B cell (primary cell): ENCODE data around the gene SCGB1D1. TPM values are rescaled to one million over a fixed set of nuclear protein-coding genes. Genes with fewer than 3 reads are reported as not detected.

Source experiments
- ATAC-seq: fragments of 200-7000 bp; cut with Tn5 transposase; one replicate; pipeline ENCODE4 v1.10.0; 2021; ENCODE audit warnings: low read depth, mild to moderate bottlenecking, moderate number of reproducible peaks, moderate library complexity
- CTCF ChIA-PET: fragments of 350-600 bp; sonication (Branson Sonifier 250); formaldehyde crosslinking; loops from one replicate; lab custom pipeline; 2021; ENCODE audit warnings: antibody characterized with exemption, inconsistent platforms; lab: Charles Lee
- POLR2A ChIA-PET: fragments of 350-600 bp; sonication (Branson Sonifier 250); formaldehyde crosslinking; loops from one replicate; lab custom pipeline; 2021; ENCODE audit warnings: antibody characterized with exemption; lab: Charles Lee
- DNase-seq: peaks from one replicate; pipeline ENCODE4 v3.0.0; 2013
- H2AFZ ChIP-seq: 2 replicates; pipeline ENCODE4 v1.6.1; 2012; ENCODE audit warnings: mild to moderate bottlenecking, low read depth, low read length; ENCODE audit not compliant: insufficient read depth, poor library complexity, severe bottlenecking
- H3K27ac ChIP-seq, 2 donors: 1 replicate in 1 of 2; 2 replicates in 1 of 2; pipeline ENCODE4 v1.5.1; 2012 to 2013; ENCODE audit warnings: low read length in 2 of 2, mild to moderate bottlenecking in 2 of 2, moderate library complexity in 1 of 2
- H3K27me3 ChIP-seq, 4 experiments: fragments of 200-600 bp in 1 of 4; sonication (generic) in 1 of 4; replicated peaks in 1 of 4; 1 replicate in 2 of 4; 2 replicates in 2 of 4; pipeline versions ENCODE4 v1.6.1 to v1.7.0; 2013 to 2016; ENCODE audit warnings: low read length in 3 of 4, mild to moderate bottlenecking in 2 of 4, mixed read lengths in 1 of 4, moderate library complexity in 1 of 4; ENCODE audit not compliant: insufficient read depth in 4 of 4, control insufficient read depth in 3 of 4; ENCODE audit errors: control extremely low read depth in 1 of 4
- H3K36me3 ChIP-seq, 2 experiments: replicated peaks in 1 of 2; 1 replicate in 1 of 2; 2 replicates in 1 of 2; pipeline versions ENCODE4 v1.6.1 to v1.7.1; 2013; ENCODE audit warnings: low read length in 1 of 2; ENCODE audit not compliant: insufficient read depth in 2 of 2, control insufficient read depth in 1 of 2; ENCODE audit errors: control extremely low read depth in 1 of 2, extremely low read depth in 1 of 2
- H3K4me1 ChIP-seq, 2 donors: fragments of 200-600 bp in 1 of 2; sonication (generic) in 1 of 2; 1 replicate in 1 of 2; 2 replicates in 1 of 2; pipeline versions ENCODE4 v1.5.1 to v1.6.1; 2013 to 2017; ENCODE audit warnings: low read length in 2 of 2; ENCODE audit not compliant: control insufficient read depth in 2 of 2, insufficient read depth in 2 of 2
- H3K4me2 ChIP-seq: replicated peaks from 2 replicates; pipeline ENCODE3; 2012; ENCODE audit warnings: mild to moderate bottlenecking, low read depth, low read length; ENCODE audit not compliant: poor library complexity, severe bottlenecking
- H3K4me3 ChIP-seq, 5 experiments: fragments of 200-600 bp in 1 of 5; sonication (generic) in 1 of 5; 1 replicate in 3 of 5; 2 replicates in 2 of 5; pipeline versions ENCODE4 v1.5.1 to v1.7.0; 2011 to 2016; ENCODE audit warnings: low read length in 4 of 5, mild to moderate bottlenecking in 4 of 5, low read depth in 2 of 5, control low read depth in 1 of 5, moderate library complexity in 1 of 5; ENCODE audit not compliant: insufficient read depth in 1 of 5; ENCODE audit errors: control extremely low read depth in 1 of 5, extremely low read depth in 1 of 5
- H3K79me2 ChIP-seq: fragments of 200-600 bp; sonication (generic); one replicate; pipeline ENCODE4 v1.6.0; 2016; ENCODE audit warnings: low read length; ENCODE audit not compliant: control insufficient read depth, insufficient read depth
- H3K9ac ChIP-seq: fragments of 200-600 bp; sonication (generic); 2 replicates; pipeline ENCODE4 v1.6.1; 2017; ENCODE audit warnings: mild to moderate bottlenecking, low read length, moderate library complexity
- H3K9me3 ChIP-seq, 3 donors: one replicate each; pipeline versions ENCODE4 v1.6.1 to v1.7.1; 2013; ENCODE audit warnings: low read length in 2 of 3; ENCODE audit not compliant: control insufficient read depth in 2 of 3, insufficient read depth in 1 of 3; ENCODE audit errors: control extremely low read depth in 1 of 3
- H4K20me1 ChIP-seq: 2 replicates; pipeline ENCODE4 v1.6.0; 2012; ENCODE audit warnings: mild to moderate bottlenecking, low read length; ENCODE audit not compliant: insufficient read depth, control insufficient read depth, poor library complexity, severe bottlenecking
- H3K27ac Mint-ChIP-seq: one replicate; pipeline ENCODE4 v1.8.0; 2021; ENCODE audit warnings: mixed read lengths
- H3K27me3 Mint-ChIP-seq: one replicate; pipeline ENCODE4 v1.8.0; 2021; ENCODE audit warnings: mixed read lengths
- H3K4me1 Mint-ChIP-seq: one replicate; pipeline ENCODE4 v1.8.0; 2021; ENCODE audit warnings: mixed read lengths
- H3K4me3 Mint-ChIP-seq: one replicate; pipeline ENCODE4 v1.8.0; 2021; ENCODE audit warnings: mixed read lengths
- H3K9me3 Mint-ChIP-seq: one replicate; pipeline ENCODE4 v1.8.0; 2022; ENCODE audit warnings: mixed read lengths; ENCODE audit not compliant: insufficient read depth
- EZH2 ChIP-seq: IDR thresholded peaks from 2 replicates; pipeline ENCODE4 v1.6.1; 2012; ENCODE audit warnings: borderline replicate concordance, low read depth, mild to moderate bottlenecking, moderate library complexity, low read length; ENCODE audit not compliant: insufficient read depth, poor library complexity, severe bottlenecking
- WGBS: methylation state at CpG from one replicate; pipeline ENCODE4 v1.1.5; 2013; ENCODE audit warnings: missing lambda C conversion rate; ENCODE audit not compliant: insufficient coverage; 5-methylcytosine and 5-hydroxymethylcytosine counted together
- intact Hi-C: fragments of 100-400 bp; cut with micrococcal nuclease; formaldehyde crosslinking; loops from one replicate; pipeline ENCODE4 v1.10.0; 2022
- polyA plus RNA-seq: library from polyadenylated mRNA; depleted of rRNA; stranded (reverse); fragments of >200 nt; gene quantifications from 2 replicates; pipeline ENCODE4 v1.2.3, GENCODE V29; 2012
- total RNA-seq, 2 donors: library from RNA; stranded (reverse); fragments of 120-200 nt in 1 of 2; gene quantifications; 1 replicate in 1 of 2; 2 replicates in 1 of 2; pipeline versions ENCODE4 v1.2.3 to v1.2.4, GENCODE V29; 2013 to 2022
- TF ChIP-seq, protein P1 (sequence below): fragments of 200-600 bp; IDR thresholded peaks from one replicate; pipeline ENCODE4 v1.8.0; 2022; ENCODE audit warnings: antibody characterized with exemption, mild to moderate bottlenecking

SCGB1D1 gene
- total and polyA plus RNA-seq, 2 donors (not counting 1 experiment from before 2014, with no cell fraction given) = not detected

DNA sequence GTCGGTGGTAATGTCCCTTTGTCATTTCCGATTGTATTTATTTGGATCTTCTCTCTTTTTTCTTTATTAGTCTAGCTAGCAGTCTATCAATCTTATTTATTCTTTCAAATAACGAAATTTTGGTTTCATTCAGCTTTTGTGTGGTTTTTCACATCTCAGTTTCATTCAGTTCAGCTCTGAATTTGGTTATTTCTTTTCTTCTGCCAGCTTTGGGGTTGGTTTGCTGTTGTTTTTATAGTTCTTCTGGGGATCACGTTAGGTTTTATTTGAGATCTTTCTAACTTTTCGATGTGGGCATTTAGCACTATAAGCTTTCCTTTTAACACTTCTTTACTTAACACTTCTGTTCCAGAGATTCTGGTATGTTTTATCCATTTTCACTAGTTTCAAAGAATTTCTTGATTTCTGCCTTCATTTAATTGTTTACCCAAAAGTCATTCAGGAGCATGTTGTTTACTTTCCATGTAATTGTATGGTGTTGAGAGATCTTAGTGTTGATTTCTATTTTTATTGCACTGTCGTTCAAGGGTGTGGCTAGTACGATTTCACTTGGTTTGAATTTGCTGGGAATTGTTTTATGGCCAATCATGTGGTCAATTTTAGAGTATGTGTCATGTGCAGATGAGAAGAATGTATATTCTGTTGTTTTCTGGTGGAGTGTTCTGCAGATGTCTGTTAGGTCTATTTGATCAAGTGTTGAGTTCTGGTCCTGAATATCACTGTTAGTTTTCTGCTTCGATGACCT, 7.7 kb upstream of the SCGB1D1 start:
- Mint-ChIP-seq H3K27ac (no peak overlapping the region), H3K4me1 (no peaks in the 10 kb centered on the region), H3K27me3 (peaks cover 41% of the 10 kb centered on the region), H3K4me3 (no peak overlapping the region), H3K9me3 (no peaks in the 10 kb centered on the region)
- H2AFZ ChIP-seq = no peak overlapping the region
- ATAC-seq (no peak), DNase-seq (no peak)
- ChIA-PET CTCF (interaction anchor here (0.6 kb wide), 1 partner anchor 11 kb away, joined by 3 read pairs; no protein-coding TSS in a partner anchor), POLR2A (no interaction called here)
- intact Hi-C loops = no loop called here
- H3K79me2 ChIP-seq = no peaks in the 10 kb centered on the region
- H3K27me3 ChIP-seq = peaks cover 0 to 6% (median 3%) of the 10 kb centered on the region in 4 experiments
- no peak overlapping the region for H3K9ac ChIP-seq
- H3K4me2 ChIP-seq = no peak overlapping the region
- no peak for TF ChIP-seq EZH2
- TF ChIP-seq, protein P1, sequence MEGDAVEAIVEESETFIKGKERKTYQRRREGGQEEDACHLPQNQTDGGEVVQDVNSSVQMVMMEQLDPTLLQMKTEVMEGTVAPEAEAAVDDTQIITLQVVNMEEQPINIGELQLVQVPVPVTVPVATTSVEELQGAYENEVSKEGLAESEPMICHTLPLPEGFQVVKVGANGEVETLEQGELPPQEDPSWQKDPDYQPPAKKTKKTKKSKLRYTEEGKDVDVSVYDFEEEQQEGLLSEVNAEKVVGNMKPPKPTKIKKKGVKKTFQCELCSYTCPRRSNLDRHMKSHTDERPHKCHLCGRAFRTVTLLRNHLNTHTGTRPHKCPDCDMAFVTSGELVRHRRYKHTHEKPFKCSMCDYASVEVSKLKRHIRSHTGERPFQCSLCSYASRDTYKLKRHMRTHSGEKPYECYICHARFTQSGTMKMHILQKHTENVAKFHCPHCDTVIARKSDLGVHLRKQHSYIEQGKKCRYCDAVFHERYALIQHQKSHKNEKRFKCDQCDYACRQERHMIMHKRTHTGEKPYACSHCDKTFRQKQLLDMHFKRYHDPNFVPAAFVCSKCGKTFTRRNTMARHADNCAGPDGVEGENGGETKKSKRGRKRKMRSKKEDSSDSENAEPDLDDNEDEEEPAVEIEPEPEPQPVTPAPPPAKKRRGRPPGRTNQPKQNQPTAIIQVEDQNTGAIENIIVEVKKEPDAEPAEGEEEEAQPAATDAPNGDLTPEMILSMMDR = no peak
- H3K4me3 ChIP-seq = no peak overlapping the region
- no peaks in the 10 kb centered on the region for H3K36me3 ChIP-seq
- no peaks in the 10 kb centered on the region for H4K20me1 ChIP-seq
- peaks cover 0 to 4% (median 1%) of the 10 kb centered on the region in 3 donors for H3K9me3 ChIP-seq
- H3K4me1 ChIP-seq = no peaks in the 10 kb centered on the region
- WGBS = 55% methylated on average over 3 of the region's 8 CpGs
- no peak overlapping the region for H3K27ac ChIP-seq

DNA sequence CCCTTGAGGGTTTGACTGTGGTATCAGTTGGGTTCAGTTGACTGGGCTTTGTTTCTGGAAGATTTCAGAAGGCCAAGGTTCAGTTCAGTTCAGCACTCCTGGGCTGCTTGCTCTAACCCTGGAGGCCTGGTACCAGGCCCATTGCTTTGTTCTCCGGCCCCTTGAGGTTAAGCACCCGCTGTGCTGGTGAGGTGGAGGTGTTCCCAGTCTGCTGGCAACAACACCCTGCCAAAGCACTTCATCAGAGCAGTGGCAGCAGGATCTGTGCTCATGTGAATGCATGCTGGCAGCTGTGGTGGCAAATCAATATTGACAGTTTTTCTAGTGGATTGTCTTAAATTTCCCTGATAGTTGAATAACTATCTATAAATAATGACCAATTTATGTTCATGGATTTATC, 3.8 kb upstream of the SCGB1D1 start:
- intact Hi-C loops = no loop called here
- no peak overlapping the region for H3K27ac Mint-ChIP-seq
- POLR2A ChIA-PET = no interaction called here
- ATAC-seq (no peak), DNase-seq (no peak)
- H3K4me3 ChIP-seq = no peak overlapping the region
- no peaks in the 10 kb centered on the region for H3K4me1 Mint-ChIP-seq
- H4K20me1 ChIP-seq = no peaks in the 10 kb centered on the region
- H3K27ac ChIP-seq = no peak overlapping the region
- 76% methylated on average over 2 of the region's 2 CpGs for WGBS
- H3K9ac ChIP-seq = no peak overlapping the region
- no peak overlapping the region for H3K4me2 ChIP-seq
- H3K79me2 ChIP-seq = no peaks in the 10 kb centered on the region
- H3K9me3 Mint-ChIP-seq = no peaks in the 10 kb centered on the region
- H3K27me3 ChIP-seq = peaks cover 0 to 19% (median 3%) of the 10 kb centered on the region in 4 experiments
- H3K4me3 Mint-ChIP-seq = no peak overlapping the region
- H3K4me1 ChIP-seq = no peaks in the 10 kb centered on the region
- H3K36me3 ChIP-seq = no peaks in the 10 kb centered on the region
- TF ChIP-seq, protein P1 = no peak
- TF ChIP-seq EZH2 = no peak
- peaks cover 47% of the 10 kb centered on the region for H3K27me3 Mint-ChIP-seq
- CTCF ChIA-PET = no interaction called here
- H3K9me3 ChIP-seq = peaks cover 0 to 4% (median 1%) of the 10 kb centered on the region in 3 donors
- H2AFZ ChIP-seq = no peak overlapping the region
